Thyroid gland (tissue), 4 donors: ENCODE measurements around the gene AGPAT2. TPM values are rescaled to one million over a fixed set of nuclear protein-coding genes. Genes with fewer than 3 reads are reported as not detected.

Source experiments
- DNase-seq, 2 donors: peaks; one replicate each; pipeline ENCODE4 v3.0.0-alpha.2; 2019
- H3K27ac ChIP-seq, 3 donors: fragments of 200-600 bp; sonication (generic); 1 replicate in 2 of 3; 2 replicates in 1 of 3; pipeline ENCODE4 v1.5.1; 2016 to 2019; ENCODE audit warnings: mild to moderate bottlenecking in 1 of 3, moderate library complexity in 1 of 3
- H3K27me3 ChIP-seq: fragments of 200-600 bp; sonication (generic); one replicate; pipeline ENCODE4 v1.5.1; 2019
- H3K36me3 ChIP-seq, 2 donors: fragments of 200-600 bp; sonication (generic); one replicate each; pipeline ENCODE4 v1.5.1; 2016 to 2019
- H3K4me1 ChIP-seq, 2 donors: fragments of 200-600 bp; sonication (generic); one replicate each; pipeline ENCODE4 v1.5.1; 2017 to 2019
- H3K4me3 ChIP-seq, 3 donors: fragments of 200-600 bp; sonication (generic); replicated peaks in 1 of 3; 1 replicate in 2 of 3; 2 replicates in 1 of 3; pipeline ENCODE4 v1.5.1; 2016; ENCODE audit warnings: mild to moderate bottlenecking in 1 of 3
- H3K9me3 ChIP-seq: fragments of 200-600 bp; sonication (generic); one replicate; pipeline ENCODE4 v1.5.1; 2017
- CTCF ChIP-seq, 6 experiments: fragments of 200-600 bp in 3 of 6; fragments of 450-650 bp in 3 of 6; sonication (generic) in 3 of 6; IDR thresholded peaks; one replicate each; pipeline ENCODE4 v1.5.1; 2016 to 2019; ENCODE audit warnings: antibody characterized with exemption in 6 of 6, mild to moderate bottlenecking in 2 of 6, inconsistent platforms in 1 of 6, moderate library complexity in 1 of 6
- POLR2A ChIP-seq, 2 donors: fragments of 450-650 bp; IDR thresholded peaks; one replicate each; pipeline ENCODE4 v1.6.1; 2017; ENCODE audit warnings: antibody characterized with exemption in 2 of 2, mild to moderate bottlenecking in 2 of 2, moderate library complexity in 1 of 2
- WGBS, 2 donors: methylation state at CpG; one replicate each; pipeline ENCODE4 v1.1.5; 2017; 5-methylcytosine and 5-hydroxymethylcytosine counted together
- intact Hi-C: fragments of 100-400 bp; cut with DNase I; formaldehyde crosslinking; loops from one replicate; pipeline ENCODE4 v1.15.1; 2023
- total RNA-seq, 4 donors: library from RNA; depleted of rRNA; stranded (reverse); fragments of >200 nt; gene quantifications; one replicate each; pipeline ENCODE4 v1.2.3, GENCODE V29; 2016

AGPAT2 gene
- total RNA-seq, 4 donors from 2014 or later, result 58.6 to 78.7 (median 72.0) TPM

GRCh38 chr9:136631038-136632000, 55.9 kb downstream of the AGPAT2 start:
- intact Hi-C loops, result loop anchor here (2.0 kb wide), 1 partner anchor 143 kb away; no protein-coding TSS in a partner anchor
- peak; percentile 75 to 77 for DNase-seq
- 55 to 57% methylated on average over 31 of the region's 31 CpGs for WGBS, 2 donors
- Histone ChIP-seq H3K36me3 (no peaks in the 10 kb centered on the region), H3K27ac (no peak overlapping the region), H3K4me3 (no peak overlapping the region), H3K9me3 (no peaks in the 10 kb centered on the region), H3K4me1 (peaks cover 6 to 10% of the 10 kb centered on the region in 2 donors), H3K27me3 (no peaks in the 10 kb centered on the region)
- no peak for TF ChIP-seq POLR2A (IDR thresholded peaks at IDR 0.05)
- TF ChIP-seq CTCF (IDR thresholded peaks at IDR 0.05), result peak; percentile 47 to 97 (median 80)

GRCh38 chr9:136630662-136630992, 56.6 kb downstream of the AGPAT2 start:
- intact Hi-C loops, result loop anchor here (2.0 kb wide), 1 partner anchor 142 kb away; no protein-coding TSS in a partner anchor
- 57 to 66% methylated on average over 12 of the region's 12 CpGs for WGBS, 2 donors
- no peaks in the 10 kb centered on the region for H3K36me3 ChIP-seq
- no peak overlapping the region for H3K27ac ChIP-seq
- DNase-seq, result no peak
- no peaks in the 10 kb centered on the region for H3K9me3 ChIP-seq
- no peak for TF ChIP-seq CTCF (IDR thresholded peaks at IDR 0.05)
- TF ChIP-seq POLR2A (IDR thresholded peaks at IDR 0.05), result no peak
- no peaks in the 10 kb centered on the region for H3K27me3 ChIP-seq
- H3K4me1 ChIP-seq, result peaks cover 8 to 16% of the 10 kb centered on the region in 2 donors
- no peak overlapping the region for H3K4me3 ChIP-seq

GRCh38 chr9:136629879-136630661, 57.2 kb downstream of the AGPAT2 start:
- intact Hi-C loops, result loop anchor here (2.0 kb wide), 1 partner anchor 141 kb away; no protein-coding TSS in a partner anchor
- peak in 4 of 6 experiments; percentile 41 to 60 (median 48) for TF ChIP-seq CTCF (IDR thresholded peaks at IDR 0.05)
- TF ChIP-seq POLR2A (IDR thresholded peaks at IDR 0.05), result no peak

GRCh38 chr9:136629001-136629878, 58.0 kb downstream of the AGPAT2 start:
- WGBS, 2 donors, result 90% methylated on average over 5 to 9 of the region's 22 CpGs
- Histone ChIP-seq H3K27ac (no peak overlapping the region), H3K9me3 (no peaks in the 10 kb centered on the region), H3K36me3 (no peaks in the 10 kb centered on the region), H3K27me3 (no peaks in the 10 kb centered on the region), H3K4me1 (peaks cover 21 to 30% of the 10 kb centered on the region in 2 donors), H3K4me3 (no peak overlapping the region)
- no peak for DNase-seq
- intact Hi-C loops, result no loop called here
- TF ChIP-seq CTCF (IDR thresholded peaks at IDR 0.05), result no peak
- TF ChIP-seq POLR2A (IDR thresholded peaks at IDR 0.05), result no peak

More at GRCh38 chr9:136629879-136630661, 57.2 kb downstream of the AGPAT2 start:
- Histone ChIP-seq H3K27me3 (no peaks in the 10 kb centered on the region), H3K4me3 (no peak overlapping the region), H3K4me1 (peaks cover 14 to 21% of the 10 kb centered on the region in 2 donors), H3K9me3 (no peaks in the 10 kb centered on the region), H3K27ac (no peak overlapping the region), H3K36me3 (no peaks in the 10 kb centered on the region)
- WGBS, 2 donors, result 24 to 34% methylated on average over 14 to 17 of the region's 19 CpGs
- DNase-seq, result peak; percentile 51 to 56
